ENCODE data around the gene TET3. TPM values are rescaled to one million over a fixed set of nuclear protein-coding genes. Genes with fewer than 3 reads are reported as not detected.

TET3 gene
- total RNA-seq, 2 experiments from 2014 or later: 14.4 to 15.2 TPM

DNA sequence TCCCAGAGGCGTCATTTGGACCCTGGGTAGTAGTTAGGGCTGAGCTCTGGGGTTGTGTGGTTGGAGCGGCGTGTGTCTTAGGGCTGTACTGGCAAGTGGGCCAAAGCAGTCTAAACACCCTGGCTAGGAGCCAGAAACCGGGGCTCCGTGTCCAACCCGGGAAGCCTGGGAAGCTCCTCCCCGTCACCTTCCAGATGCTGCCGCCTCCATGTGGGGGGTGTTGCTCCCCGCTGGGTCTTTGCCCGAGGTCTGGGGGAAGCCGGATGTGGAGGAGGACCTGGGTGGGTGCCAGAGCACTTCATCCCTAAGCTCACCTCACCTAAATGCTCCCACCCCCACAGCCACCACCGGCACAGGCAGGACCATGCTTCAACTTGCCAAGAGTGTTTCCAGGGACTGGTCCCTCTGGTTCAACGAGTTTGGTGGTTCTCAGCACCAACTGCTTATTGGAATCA is 25.4 kb downstream of the TET3 start:
- Mint-ChIP-seq H3K36me3 (ENCODE audit: low read depth) (peaks cover 9% of the 10 kb centered on the region), H3K9me3 (no peaks in the 10 kb centered on the region), H3K4me3 (no peak overlapping the region), H3K27me3 (ENCODE audit: low read depth) (no peaks in the 10 kb centered on the region), H3K27ac (no peak overlapping the region), H3K4me1 (ENCODE audit: low read depth) (peaks cover 42% of the 10 kb centered on the region)
- DNase-seq: no peak
- intact Hi-C loops (cut with micrococcal nuclease): no loop called here
- CTCF ChIA-PET: no interaction called here

DNA sequence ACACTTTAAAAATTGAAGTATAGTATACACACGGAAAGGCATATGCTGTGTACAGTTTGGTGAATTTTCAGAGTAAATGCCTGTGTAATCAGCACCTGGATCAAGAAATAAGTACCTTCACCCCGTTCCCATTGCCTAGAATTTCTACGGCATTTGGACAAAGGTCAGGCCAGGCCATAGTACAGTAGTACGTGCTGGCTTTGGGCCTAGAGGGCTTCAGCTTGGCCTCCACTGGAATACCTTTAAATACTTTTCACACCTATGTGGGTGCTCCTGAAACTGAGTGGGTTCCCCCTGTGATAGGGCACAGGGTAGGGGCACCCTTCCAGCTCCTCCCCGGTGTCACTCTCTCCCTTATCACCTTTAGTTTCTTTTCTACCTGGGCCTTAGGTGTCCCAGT is 26.5 kb downstream of the TET3 start:
- intact Hi-C loops (cut with micrococcal nuclease): no loop called here
- peaks cover 6% of the 10 kb centered on the region for H3K36me3 Mint-ChIP-seq (ENCODE audit: low read depth)
- H3K27ac Mint-ChIP-seq: no peak overlapping the region
- DNase-seq: no peak
- no peaks in the 10 kb centered on the region for H3K9me3 Mint-ChIP-seq
- CTCF ChIA-PET: no interaction called here
- H3K27me3 Mint-ChIP-seq (ENCODE audit: low read depth): no peaks in the 10 kb centered on the region
- peaks cover 34% of the 10 kb centered on the region for H3K4me1 Mint-ChIP-seq (ENCODE audit: low read depth)
- no peak overlapping the region for H3K4me3 Mint-ChIP-seq

DNA sequence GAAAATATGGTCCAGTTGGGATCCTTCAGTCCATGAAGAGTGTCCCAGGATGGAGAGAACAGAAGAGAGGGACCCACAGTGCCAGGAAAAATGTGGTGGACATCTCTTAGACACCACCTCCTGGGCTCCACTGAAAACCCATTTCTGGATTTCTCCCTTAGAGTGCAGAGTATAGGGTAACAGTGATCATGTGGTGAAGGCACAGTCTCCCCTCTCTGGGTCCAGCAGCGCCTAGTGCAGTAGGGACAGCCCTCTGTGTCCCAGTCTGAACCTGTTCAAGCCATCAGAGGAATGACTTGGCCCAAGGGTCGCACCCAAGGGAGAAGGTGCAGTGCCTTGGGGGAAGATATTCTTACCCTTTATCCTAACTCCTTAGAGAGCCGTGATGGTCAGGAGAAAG is 30.1 kb downstream of the TET3 start:
- Mint-ChIP-seq H3K9me3 (no peaks in the 10 kb centered on the region), H3K27me3 (ENCODE audit: low read depth) (no peaks in the 10 kb centered on the region), H3K27ac (no peak overlapping the region), H3K4me1 (ENCODE audit: low read depth) (peaks cover 34% of the 10 kb centered on the region), H3K36me3 (ENCODE audit: low read depth) (peaks cover 8% of the 10 kb centered on the region), H3K4me3 (no peak overlapping the region)
- CTCF ChIA-PET: interaction anchor here (0.7 to 1.6 kb wide), 2 partner anchors 17 to 151 kb away, joined by 3 to 4 read pairs; no protein-coding TSS in a partner anchor
- intact Hi-C loops (cut with micrococcal nuclease): no loop called here
- no peak for DNase-seq

DNA sequence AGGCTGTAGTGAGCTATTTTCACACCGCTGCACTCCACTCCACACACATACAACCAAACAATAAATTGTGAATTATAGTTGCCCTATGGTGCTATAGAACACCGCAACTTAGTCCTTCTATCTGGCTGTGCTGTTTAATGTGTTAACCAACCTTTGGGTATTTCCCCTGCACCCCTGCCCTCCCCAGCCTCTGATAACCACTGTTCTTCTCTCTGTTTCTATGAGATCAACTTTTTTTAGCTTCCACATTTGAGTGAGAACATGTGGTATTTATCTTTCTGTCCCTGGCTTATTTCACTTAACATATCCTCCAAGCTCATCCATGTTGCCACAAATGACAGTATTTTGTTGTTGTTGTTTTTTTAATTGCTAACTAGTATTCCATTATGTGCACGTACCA is 32.5 kb downstream of the TET3 start:
- Mint-ChIP-seq H3K27ac (no peak overlapping the region), H3K9me3 (no peaks in the 10 kb centered on the region), H3K36me3 (ENCODE audit: low read depth) (peaks cover 7% of the 10 kb centered on the region), H3K4me1 (ENCODE audit: low read depth) (peaks cover 46% of the 10 kb centered on the region), H3K4me3 (no peak overlapping the region), H3K27me3 (ENCODE audit: low read depth) (no peaks in the 10 kb centered on the region)
- DNase-seq: peak; percentile 30
- intact Hi-C loops (cut with micrococcal nuclease): no loop called here
- CTCF ChIA-PET: no interaction called here

DNA sequence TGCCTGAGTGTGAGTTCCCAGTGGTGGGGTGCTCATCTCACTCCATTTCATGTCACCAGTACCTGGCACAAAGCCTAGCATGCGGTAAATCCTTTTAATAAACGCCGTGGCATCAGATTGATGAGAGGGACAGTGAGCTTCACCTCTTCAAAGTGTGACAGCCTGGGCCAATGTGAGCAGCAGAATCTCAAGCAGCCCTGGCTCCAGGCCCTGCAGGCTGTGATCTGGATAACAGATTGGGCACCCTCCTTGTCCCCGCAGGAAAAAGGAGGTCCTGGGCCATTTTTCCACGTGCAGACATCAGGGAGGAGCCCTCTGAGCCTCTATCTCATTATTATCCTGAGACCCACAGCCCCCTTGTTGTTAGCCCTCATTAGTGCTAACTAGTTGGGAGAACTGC is 34.8 kb downstream of the TET3 start:
- H3K27ac Mint-ChIP-seq: no peak overlapping the region
- CTCF ChIA-PET: interaction anchor here (1.4 to 1.5 kb wide), 2 partner anchors 11 to 13 kb away, joined by 3 read pairs; no protein-coding TSS in a partner anchor
- no peaks in the 10 kb centered on the region for H3K27me3 Mint-ChIP-seq (ENCODE audit: low read depth)
- H3K4me3 Mint-ChIP-seq: no peak overlapping the region
- H3K9me3 Mint-ChIP-seq: no peaks in the 10 kb centered on the region
- peaks cover 3% of the 10 kb centered on the region for H3K36me3 Mint-ChIP-seq (ENCODE audit: low read depth)
- no peak for DNase-seq
- H3K4me1 Mint-ChIP-seq (ENCODE audit: low read depth): peaks cover 54% of the 10 kb centered on the region
- intact Hi-C loops (cut with micrococcal nuclease): no loop called here

DNA sequence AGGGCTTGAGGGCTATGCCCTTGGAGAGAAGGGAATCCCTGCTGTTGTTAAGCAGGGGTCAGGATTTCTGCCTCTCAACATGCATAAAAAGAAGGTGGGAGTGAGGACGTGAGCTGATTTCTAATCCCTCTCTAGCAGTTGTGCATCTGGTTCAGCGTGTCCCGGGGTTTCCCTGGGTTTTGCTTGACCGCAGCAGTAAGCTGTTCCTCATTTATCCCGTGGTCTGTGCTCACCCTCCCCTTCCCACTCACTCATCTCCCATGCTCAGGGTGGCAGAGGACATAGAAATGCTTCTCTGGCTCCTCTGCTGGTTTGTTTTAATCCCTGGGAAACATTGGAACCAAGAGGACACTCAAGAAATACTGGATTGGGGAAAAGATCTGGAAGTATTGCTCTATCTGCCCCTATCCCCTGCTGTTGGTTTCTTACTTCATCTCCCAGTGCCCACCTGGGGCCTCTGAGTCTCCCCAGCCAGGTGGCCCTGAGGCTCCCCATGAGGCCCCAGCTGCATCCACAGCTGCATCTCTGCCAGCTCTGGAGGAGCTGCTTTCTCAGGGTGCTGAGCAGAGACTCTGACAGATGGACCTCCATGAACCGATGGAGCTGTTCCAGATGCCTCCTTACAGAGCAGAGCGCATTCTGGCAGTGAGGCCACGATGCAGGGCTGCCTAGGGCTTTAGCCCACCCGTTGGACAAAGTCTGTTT is 36.1 kb downstream of the TET3 start:
- Mint-ChIP-seq H3K4me3 (no peak overlapping the region), H3K36me3 (ENCODE audit: low read depth) (peaks cover 3% of the 10 kb centered on the region), H3K27ac (no peak overlapping the region), H3K9me3 (no peaks in the 10 kb centered on the region), H3K27me3 (ENCODE audit: low read depth) (no peaks in the 10 kb centered on the region), H3K4me1 (ENCODE audit: low read depth) (peaks cover 64% of the 10 kb centered on the region)
- CTCF ChIA-PET: no interaction called here
- no peak for DNase-seq
- intact Hi-C loops (cut with micrococcal nuclease): no loop called here

DNA sequence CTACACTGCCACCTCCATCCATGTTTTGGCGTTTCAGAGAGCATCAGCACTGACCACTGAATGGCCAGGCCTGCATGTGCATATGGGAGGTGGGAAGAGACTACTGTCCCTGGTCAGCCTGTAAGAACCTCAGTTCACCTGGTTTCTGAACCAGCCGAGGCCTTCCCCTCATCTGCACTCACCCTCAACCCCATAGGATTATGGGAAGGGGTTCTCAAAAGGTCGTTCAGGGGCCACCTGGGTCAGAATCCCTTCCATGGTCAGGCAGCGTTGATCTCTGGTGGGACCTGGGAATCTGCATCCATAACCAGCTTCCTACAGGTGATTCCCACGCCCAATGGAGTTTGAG is 36.7 kb downstream of the TET3 start:
- no peak for DNase-seq
- Mint-ChIP-seq H3K4me1 (ENCODE audit: low read depth) (peaks cover 68% of the 10 kb centered on the region), H3K36me3 (ENCODE audit: low read depth) (peaks cover 3% of the 10 kb centered on the region), H3K27ac (no peak overlapping the region), H3K9me3 (no peaks in the 10 kb centered on the region), H3K4me3 (no peak overlapping the region), H3K27me3 (ENCODE audit: low read depth) (no peaks in the 10 kb centered on the region)
- CTCF ChIA-PET: no interaction called here
- intact Hi-C loops (cut with micrococcal nuclease): no loop called here

DNA sequence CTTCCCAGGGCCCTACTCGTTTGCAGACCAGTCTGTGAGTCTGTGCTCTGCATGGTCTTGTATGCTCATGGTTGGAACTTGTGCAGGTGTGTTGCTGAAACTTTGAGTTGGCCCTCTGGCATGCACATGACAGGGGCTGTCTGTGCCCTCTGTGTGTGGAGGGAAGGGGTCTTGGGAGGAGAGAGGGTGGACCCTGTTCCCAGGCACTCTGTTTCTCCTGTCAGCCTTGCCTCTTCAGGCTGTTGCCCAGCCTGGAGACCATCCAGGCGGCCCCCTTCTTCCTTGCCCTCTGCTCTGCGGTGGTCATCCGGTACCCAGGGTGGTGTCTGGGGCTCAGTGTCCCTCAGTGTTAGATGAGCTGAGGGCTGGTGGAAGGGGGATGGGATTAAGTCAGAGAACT is 39.5 kb downstream of the TET3 start:
- peak overlapping the region; percentile 25 for H3K27ac Mint-ChIP-seq
- peaks cover 13% of the 10 kb centered on the region for H3K36me3 Mint-ChIP-seq (ENCODE audit: low read depth)
- H3K9me3 Mint-ChIP-seq: no peaks in the 10 kb centered on the region
- CTCF ChIA-PET: no interaction called here
- no peaks in the 10 kb centered on the region for H3K27me3 Mint-ChIP-seq (ENCODE audit: low read depth)
- intact Hi-C loops (cut with micrococcal nuclease): no loop called here
- H3K4me3 Mint-ChIP-seq: no peak overlapping the region
- no peak for DNase-seq
- H3K4me1 Mint-ChIP-seq (ENCODE audit: low read depth): peaks cover 73% of the 10 kb centered on the region

DNA sequence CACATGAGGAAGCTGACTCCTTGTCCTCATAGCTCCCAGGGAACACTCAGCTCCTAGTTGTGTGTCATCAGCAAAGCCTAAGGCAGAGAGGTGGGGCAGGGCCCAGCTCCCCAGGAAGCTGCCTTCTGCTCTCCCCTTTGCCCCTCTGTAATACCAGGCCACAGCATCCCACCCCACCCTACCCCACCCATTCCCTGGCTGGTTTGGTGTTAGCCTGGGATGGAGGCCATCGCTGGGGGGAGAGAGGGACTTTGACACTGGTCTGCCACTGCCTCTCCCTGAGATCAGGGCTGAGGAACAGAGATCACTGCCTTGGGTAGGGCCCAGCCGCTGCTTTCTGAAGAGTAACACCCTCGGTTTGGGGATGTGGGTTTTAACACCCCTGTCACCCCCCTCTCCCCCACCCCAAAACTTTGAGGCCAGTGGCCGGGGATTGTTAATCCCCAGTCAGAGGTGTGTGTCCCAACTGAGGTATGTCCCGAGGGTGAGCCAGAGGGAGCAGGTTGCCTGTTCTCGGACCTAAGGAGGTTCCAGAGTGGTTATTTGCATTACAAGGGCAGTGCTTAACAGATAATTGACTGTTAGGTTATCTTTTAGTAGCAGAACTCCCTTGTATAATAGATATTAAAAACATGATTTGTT is 41.4 kb downstream of the TET3 start:
- H3K36me3 Mint-ChIP-seq (ENCODE audit: low read depth): peaks cover 13% of the 10 kb centered on the region
- CTCF ChIA-PET: interaction anchor here (0.7 kb wide), 1 partner anchor 42 kb away, joined by 3 read pairs; no protein-coding TSS in a partner anchor
- H3K4me1 Mint-ChIP-seq (ENCODE audit: low read depth): peaks cover 79% of the 10 kb centered on the region
- peak overlapping the region; percentile 9 for H3K4me3 Mint-ChIP-seq
- H3K27me3 Mint-ChIP-seq (ENCODE audit: low read depth): no peaks in the 10 kb centered on the region
- intact Hi-C loops (cut with micrococcal nuclease): no loop called here
- DNase-seq: peak; percentile 45
- H3K27ac Mint-ChIP-seq: no peak overlapping the region
- H3K9me3 Mint-ChIP-seq: no peaks in the 10 kb centered on the region

DNA sequence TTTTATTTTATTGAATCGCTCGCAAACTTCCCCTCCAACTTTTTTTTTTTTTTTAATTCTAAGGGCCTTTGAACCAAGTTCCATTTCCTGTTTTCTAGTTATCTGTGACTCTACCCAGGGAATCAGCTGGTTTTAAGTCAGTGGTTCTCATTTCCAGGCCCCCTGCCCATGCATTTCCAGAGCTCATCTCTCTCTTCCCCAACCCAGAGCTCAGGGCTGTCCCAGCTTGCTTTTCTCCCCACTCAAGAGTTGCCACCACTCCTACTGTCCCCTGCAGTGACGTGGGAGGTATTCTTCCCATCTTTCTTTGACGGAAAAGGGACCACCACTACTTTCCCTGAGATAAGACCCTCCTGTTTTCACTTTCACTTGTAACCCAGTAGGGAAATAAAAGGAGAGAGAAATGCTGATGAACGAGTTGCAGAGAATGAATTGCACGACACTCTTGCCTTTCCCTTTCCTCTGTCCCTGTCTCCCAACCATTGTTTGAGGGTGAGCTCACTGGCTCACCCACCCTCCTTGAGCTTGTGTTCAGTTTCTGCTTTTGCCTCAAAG is 42.1 kb downstream of the TET3 start:
- CTCF ChIA-PET: interaction anchor here (0.6 kb wide), 1 partner anchor 172 kb away, joined by 4 read pairs; no protein-coding TSS in a partner anchor
- intact Hi-C loops (cut with micrococcal nuclease): no loop called here
- peak; percentile 47 for DNase-seq
- H3K4me3 Mint-ChIP-seq: peak overlapping the region; percentile 30
- no peaks in the 10 kb centered on the region for H3K27me3 Mint-ChIP-seq (ENCODE audit: low read depth)
- no peaks in the 10 kb centered on the region for H3K9me3 Mint-ChIP-seq
- peaks cover 13% of the 10 kb centered on the region for H3K36me3 Mint-ChIP-seq (ENCODE audit: low read depth)
- H3K4me1 Mint-ChIP-seq (ENCODE audit: low read depth): peaks cover 79% of the 10 kb centered on the region
- peak overlapping the region; percentile 74 for H3K27ac Mint-ChIP-seq

DNA sequence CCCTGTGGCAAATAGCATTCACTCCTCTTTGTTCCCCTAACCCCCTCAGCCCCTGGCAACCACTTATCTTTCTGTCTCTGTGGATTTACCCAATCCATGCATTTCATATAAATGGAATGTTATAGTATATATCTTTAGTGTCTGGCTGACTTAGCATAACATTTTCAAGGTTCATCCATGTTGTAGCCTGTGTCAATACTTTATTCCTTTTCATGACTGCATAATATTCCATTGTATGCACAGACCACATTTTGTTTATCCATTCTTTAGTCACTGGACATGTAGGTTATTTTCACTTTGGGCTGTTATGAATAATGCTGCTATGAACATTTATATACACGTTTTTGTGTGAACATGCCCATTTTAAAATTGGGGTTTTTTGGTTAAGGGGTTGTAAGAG is 42.8 kb downstream of the TET3 start:
- peak overlapping the region; percentile 74 for H3K27ac Mint-ChIP-seq
- CTCF ChIA-PET: no interaction called here
- intact Hi-C loops (cut with micrococcal nuclease): no loop called here

DNA sequence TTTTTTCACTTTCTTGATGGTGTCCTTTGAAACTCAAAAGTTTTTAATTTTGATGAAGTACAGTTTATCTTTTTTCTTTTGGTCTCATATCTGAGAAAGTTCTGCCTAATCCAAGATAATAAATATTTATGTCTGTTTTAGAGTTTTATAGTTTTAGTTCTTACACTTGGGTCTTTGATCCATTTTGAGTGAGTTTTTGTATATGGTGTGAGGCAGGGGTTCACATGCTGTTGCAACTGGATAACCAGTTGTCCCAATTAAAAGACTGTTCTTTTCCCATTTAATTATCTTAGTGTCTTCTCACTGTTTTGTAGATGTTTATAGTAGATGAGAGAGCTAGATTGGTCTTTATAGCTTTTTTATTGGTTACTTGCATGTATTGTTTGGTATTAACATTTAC is 43.6 kb downstream of the TET3 start:
- H3K9me3 Mint-ChIP-seq: no peaks in the 10 kb centered on the region
- intact Hi-C loops (cut with micrococcal nuclease): no loop called here
- CTCF ChIA-PET: interaction anchor here (1.1 kb wide), 1 partner anchor 27 kb away, joined by 3 read pairs; no protein-coding TSS in a partner anchor
- peaks cover 13% of the 10 kb centered on the region for H3K36me3 Mint-ChIP-seq (ENCODE audit: low read depth)
- DNase-seq: no peak
- no peak overlapping the region for H3K27ac Mint-ChIP-seq
- peaks cover 86% of the 10 kb centered on the region for H3K4me1 Mint-ChIP-seq (ENCODE audit: low read depth)
- H3K4me3 Mint-ChIP-seq: no peak overlapping the region
- no peaks in the 10 kb centered on the region for H3K27me3 Mint-ChIP-seq (ENCODE audit: low read depth)

More for the DNA sequence above, 42.8 kb downstream of the TET3 start:
- Mint-ChIP-seq H3K9me3 (no peaks in the 10 kb centered on the region), H3K27me3 (ENCODE audit: low read depth) (no peaks in the 10 kb centered on the region), H3K36me3 (ENCODE audit: low read depth) (peaks cover 13% of the 10 kb centered on the region), H3K4me1 (ENCODE audit: low read depth) (peaks cover 79% of the 10 kb centered on the region), H3K4me3 (no peak overlapping the region)
- no peak for DNase-seq
